ENCODE data around the gene LRRC45.

LRRC45 gene

GRCh38 chr17:81993729-81994592 is 29.1 kb upstream of the LRRC45 start:
- no peak for DNase-seq (ENCODE audit: extremely low read depth in 1 of 2, low read depth in 1 of 2)

GRCh38 chr17:81994593-81995462 is 28.3 kb upstream of the LRRC45 start:
- DNase-seq (ENCODE audit: extremely low read depth in 1 of 2, low read depth in 1 of 2): no peak

GRCh38 chr17:81995463-81996231 is 27.5 kb upstream of the LRRC45 start:
- no peak for DNase-seq (ENCODE audit: extremely low read depth in 1 of 2, low read depth in 1 of 2)

- DNase-seq (ENCODE audit: extremely low read depth in 1 of 2, low read depth in 1 of 2): no peak
Measured at GRCh38 chr17:81996232-81996756, 26.8 kb upstream of the LRRC45 start.

GRCh38 chr17:81996757-81997441 is 26.2 kb upstream of the LRRC45 start:
- no peak for DNase-seq (ENCODE audit: extremely low read depth in 1 of 2, low read depth in 1 of 2)

DNA sequence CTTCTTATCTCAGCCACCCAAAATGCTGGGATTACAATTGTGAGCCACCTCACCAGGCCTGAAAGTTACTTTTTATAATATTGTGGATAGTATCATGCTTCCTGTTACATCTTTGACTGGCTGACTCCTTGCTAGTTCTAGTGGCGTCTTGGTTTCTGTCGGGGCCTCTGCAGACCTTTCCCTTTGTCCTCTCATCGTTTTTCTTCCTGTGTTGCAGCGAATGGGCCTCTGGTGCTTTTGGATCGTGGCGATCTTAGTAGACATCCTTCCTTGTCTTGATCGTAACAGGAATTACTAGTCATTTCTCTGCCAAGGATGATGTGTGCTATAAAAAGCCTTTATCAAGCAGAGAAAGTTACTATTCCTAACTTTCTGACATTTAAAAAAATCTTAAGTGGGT is 24.9 kb upstream of the LRRC45 start:
- DNase-seq (ENCODE audit: extremely low read depth in 1 of 2, low read depth in 1 of 2): no peak

GRCh38 chr17:81998691-81999438 is 24.2 kb upstream of the LRRC45 start:
- DNase-seq (ENCODE audit: extremely low read depth in 1 of 2, low read depth in 1 of 2): no peak

GRCh38 chr17:81999587-81999975 is 23.5 kb upstream of the LRRC45 start:
- DNase-seq (ENCODE audit: extremely low read depth in 1 of 2, low read depth in 1 of 2): no peak

GRCh38 chr17:81999976-82000802 is 22.9 kb upstream of the LRRC45 start:
- DNase-seq (ENCODE audit: extremely low read depth in 1 of 2, low read depth in 1 of 2): no peak

DNA sequence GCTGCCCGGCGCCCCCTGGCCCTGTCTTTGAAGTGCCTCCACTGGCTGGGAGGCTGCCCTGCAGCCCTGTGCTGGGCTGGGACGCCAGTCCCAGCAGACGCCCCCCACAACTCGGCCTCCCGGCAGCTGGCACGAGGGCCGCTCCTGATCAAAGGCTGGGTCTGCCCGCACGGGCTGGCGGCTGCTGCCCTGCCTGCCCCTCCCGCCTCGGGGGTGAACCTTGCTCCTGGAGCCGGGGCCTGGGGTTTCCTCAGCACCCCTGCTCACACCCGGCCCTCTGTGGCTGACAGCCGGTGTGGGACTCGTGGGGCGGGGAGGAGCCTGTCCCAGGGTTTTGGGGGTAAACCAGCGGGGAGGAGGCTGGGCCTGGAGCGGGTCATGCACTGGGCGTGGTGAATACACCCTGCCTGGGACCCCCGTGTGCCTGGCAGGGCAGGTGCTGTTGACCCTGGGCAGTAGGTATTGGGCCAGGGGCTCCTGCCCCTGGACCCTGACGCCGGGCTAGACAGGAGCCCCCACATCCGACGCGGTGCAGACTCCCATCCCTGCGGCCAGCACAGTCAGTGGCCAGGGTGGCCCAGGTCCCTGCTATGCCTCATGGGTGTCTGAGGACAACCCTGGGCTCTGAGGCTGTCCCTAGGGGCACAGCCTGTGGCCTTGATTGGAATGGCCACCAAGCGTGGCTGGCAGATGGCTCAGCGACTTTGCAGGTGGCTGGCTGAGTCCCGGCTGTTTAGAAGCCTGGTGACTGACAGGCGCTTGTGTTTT is 22.1 kb upstream of the LRRC45 start:
- DNase-seq (ENCODE audit: extremely low read depth in 1 of 2, low read depth in 1 of 2): no peak

DNA sequence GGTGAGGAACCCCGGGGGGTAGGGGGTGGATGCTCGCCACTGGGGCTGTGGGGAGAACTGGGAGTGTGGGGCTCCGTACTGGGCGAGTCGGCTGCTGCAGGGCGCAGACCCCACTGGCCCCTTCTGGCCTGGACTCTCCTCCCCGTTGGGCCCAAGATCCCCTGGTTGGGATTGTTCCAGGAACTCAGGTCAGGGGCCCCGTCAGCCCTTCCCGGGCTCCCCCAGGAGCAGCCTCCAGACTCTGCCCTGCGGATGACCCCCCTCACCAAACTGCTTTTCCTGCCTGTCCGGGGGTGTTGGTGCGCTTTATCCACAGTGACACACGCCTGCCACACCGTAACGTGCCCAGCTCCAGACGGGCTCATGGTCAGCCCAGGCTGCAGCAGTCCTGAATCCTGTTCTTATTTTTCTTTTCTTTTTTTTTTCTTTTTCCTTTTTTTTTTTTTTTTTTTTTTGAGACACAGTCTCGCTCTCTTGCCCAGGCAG is 21.5 kb upstream of the LRRC45 start:
- no peak for DNase-seq (ENCODE audit: extremely low read depth in 1 of 2, low read depth in 1 of 2)

DNA sequence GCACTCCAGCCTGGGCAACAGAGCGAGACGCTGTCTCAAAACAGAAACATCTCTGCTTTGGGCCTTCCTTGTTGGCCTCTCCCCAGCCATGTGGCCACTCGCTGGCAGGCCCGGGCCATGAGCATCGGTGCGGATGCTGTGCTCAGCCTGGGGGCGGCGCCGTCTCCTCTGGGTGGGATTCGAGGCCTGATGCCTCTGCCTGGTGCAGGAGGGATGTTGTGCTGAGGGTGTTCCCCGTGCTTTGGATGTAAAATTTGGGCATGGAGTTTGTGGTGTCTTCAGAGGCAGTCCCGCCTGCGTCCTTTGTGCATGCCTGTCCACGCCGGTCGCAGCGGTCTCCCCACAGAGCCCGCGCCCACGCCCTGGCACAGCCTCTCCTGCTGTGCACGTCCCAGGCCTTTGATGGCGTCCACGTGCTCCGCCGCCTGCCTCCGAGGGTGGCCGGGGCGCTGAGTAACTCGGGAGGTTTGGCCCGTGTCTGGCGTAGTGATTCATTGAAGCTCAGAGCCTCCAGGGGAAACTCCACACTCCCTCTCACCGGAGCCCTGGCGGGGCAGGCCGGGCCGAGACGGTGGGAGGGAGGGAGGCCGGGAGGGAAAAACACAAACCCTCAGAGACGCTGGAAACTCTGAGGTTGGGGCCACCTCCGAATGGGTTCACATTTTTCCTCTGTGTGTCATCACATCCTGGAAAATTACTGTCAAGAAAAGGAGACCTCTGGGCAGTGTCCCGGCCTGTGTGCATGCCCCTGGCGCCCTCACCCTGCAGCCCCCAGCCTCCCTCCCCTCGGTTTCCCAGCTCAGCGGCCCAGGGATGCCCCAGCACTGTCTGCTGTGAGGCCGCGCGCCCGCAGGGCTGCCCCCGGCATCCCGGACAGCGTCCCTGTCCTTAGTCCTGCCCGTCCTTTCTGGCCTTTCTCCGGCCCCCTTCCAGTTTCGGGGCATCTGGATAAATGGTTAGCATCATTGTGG is 19.4 kb upstream of the LRRC45 start:
- no peak for DNase-seq (ENCODE audit: extremely low read depth in 1 of 2, low read depth in 1 of 2)

- DNase-seq (ENCODE audit: extremely low read depth in 1 of 2, low read depth in 1 of 2): no peak
Measured at GRCh38 chr17:82004517-82005455, 18.3 kb upstream of the LRRC45 start.

DNA sequence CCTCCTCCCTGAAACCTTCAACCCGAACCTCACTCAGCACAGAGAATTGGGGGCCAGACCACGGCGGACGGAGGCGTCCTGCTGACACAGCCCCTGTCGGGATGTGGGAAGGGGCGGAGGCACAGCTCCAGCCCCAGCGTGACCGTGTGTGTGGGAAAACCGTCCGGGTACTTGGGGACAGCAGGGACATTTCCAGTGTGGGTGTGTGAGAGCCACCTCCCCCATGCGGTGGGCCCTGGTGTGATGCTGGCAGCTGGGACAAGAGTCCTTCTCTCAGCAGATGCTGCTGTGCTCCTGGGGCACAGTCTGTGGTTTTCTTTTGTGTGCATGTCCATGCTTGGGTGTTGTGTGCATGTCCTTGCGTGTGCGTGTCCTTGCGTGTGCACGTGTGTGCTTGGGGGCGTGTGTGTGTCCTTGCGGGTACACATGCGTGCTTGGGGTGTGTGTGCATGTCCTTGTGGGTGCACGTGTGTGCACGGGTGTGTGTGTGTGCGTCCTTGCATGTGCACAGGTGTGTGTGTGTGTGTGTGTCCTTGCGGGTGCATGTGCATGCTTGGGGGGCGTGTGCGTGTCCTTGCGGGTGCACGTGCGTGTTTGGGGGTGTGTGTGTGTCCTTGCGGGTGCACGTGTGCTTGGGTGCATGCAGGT is 17.3 kb upstream of the LRRC45 start:
- DNase-seq (ENCODE audit: extremely low read depth in 1 of 2, low read depth in 1 of 2): no peak

Measured in activated CD8-positive, alpha-beta memory T cell treated with anti-CD3 and anti-CD28 coated beads for 1 hour (primary cell).